WTC11 (cell line): ENCODE data around the gene CXCL17. TPM values are rescaled to one million over a fixed set of nuclear protein-coding genes. Genes with fewer than 3 reads are reported as not detected.

Experiments used
- ATAC-seq: fragments of 200-7000 bp; cut with Tn5 transposase; 2 replicates; pipeline ENCODE4 v1.10.0; 2021; ENCODE audit warnings: mild to moderate bottlenecking, moderate library complexity
- CTCF ChIA-PET: fragments of 300-600 bp; sonication (Branson Sonifier 250); formaldehyde crosslinking; loops from one replicate; lab custom pipeline; 2021; ENCODE audit warnings: antibody characterized with exemption; lab: Charles Lee
- POLR2A ChIA-PET: fragments of 350-600 bp; sonication (Branson Sonifier 250); formaldehyde crosslinking; loops from one replicate; lab custom pipeline; 2021; ENCODE audit warnings: antibody characterized with exemption; lab: Charles Lee
- DNase-seq: peaks from one replicate; pipeline ENCODE4 v3.0.0; 2021; ENCODE audit warnings: low spot score
- H3K27ac Mint-ChIP-seq: 2 replicates; pipeline ENCODE4 v1.8.0; 2021; ENCODE audit warnings: mixed read lengths
- H3K27me3 Mint-ChIP-seq: 2 replicates; pipeline ENCODE4 v1.8.0; 2021; ENCODE audit warnings: low read depth, mild to moderate bottlenecking, moderate library complexity, mixed read lengths
- H3K36me3 Mint-ChIP-seq: 2 replicates; pipeline ENCODE4 v1.8.0; 2021; ENCODE audit warnings: mixed read lengths
- H3K4me1 Mint-ChIP-seq: 2 replicates; pipeline ENCODE4 v1.8.0; 2022; ENCODE audit warnings: mixed read lengths
- H3K4me3 Mint-ChIP-seq: 2 replicates; pipeline ENCODE4 v1.8.0; 2021; ENCODE audit warnings: mild to moderate bottlenecking, moderate library complexity, mixed read lengths
- H3K9me3 Mint-ChIP-seq: 2 replicates; pipeline ENCODE4 v1.8.0; 2021; ENCODE audit warnings: mixed read lengths
- ATF1 ChIP-seq: sonication (generic); formaldehyde crosslinking; IDR thresholded peaks from 2 replicates; pipeline ENCODE4 v1.8.1; 2023; ENCODE audit warnings: mild to moderate bottlenecking, moderate library complexity, missing genetic modification reagents
- ELF4 ChIP-seq: sonication (generic); formaldehyde crosslinking; IDR thresholded peaks from 2 replicates; pipeline ENCODE4 v1.8.1; 2022; ENCODE audit warnings: low read depth, mild to moderate bottlenecking, moderate library complexity, missing genetic modification reagents
- ESRRA ChIP-seq: sonication (generic); formaldehyde crosslinking; IDR thresholded peaks from 2 replicates; pipeline ENCODE4 v1.8.1; 2022; ENCODE audit warnings: mild to moderate bottlenecking, missing genetic modification reagents, borderline replicate concordance
- FOXP1 ChIP-seq: sonication (generic); formaldehyde crosslinking; IDR thresholded peaks from 2 replicates; pipeline ENCODE4 v1.8.0; 2022; ENCODE audit warnings: missing genetic modification reagents, mild to moderate bottlenecking, moderate library complexity, borderline replicate concordance
- GABPB1 ChIP-seq: sonication (generic); formaldehyde crosslinking; IDR thresholded peaks from 2 replicates; pipeline ENCODE4 v1.8.1; 2023; ENCODE audit warnings: mild to moderate bottlenecking, missing genetic modification reagents
- GTF2I ChIP-seq: fragments of 250-450 bp; sonication (Bioruptor Pico); conservative IDR thresholded peaks from 2 replicates; pipeline ENCODE4 v1.4.0; 2021; ENCODE audit warnings: mild to moderate bottlenecking
- IRF2 ChIP-seq: sonication (generic); formaldehyde crosslinking; IDR thresholded peaks from 2 replicates; pipeline ENCODE4 v1.8.0; 2022; ENCODE audit warnings: low read depth, missing genetic modification reagents, borderline replicate concordance
- JAZF1 ChIP-seq: fragments of 250-450 bp; sonication (Bioruptor Pico); IDR thresholded peaks from 2 replicates; pipeline ENCODE4 v1.9.0; 2021; ENCODE audit warnings: moderate library complexity, mild to moderate bottlenecking, inconsistent platforms
- SMAD4 ChIP-seq: sonication (generic); formaldehyde crosslinking; IDR thresholded peaks from 2 replicates; pipeline ENCODE4 v1.8.0; 2022; ENCODE audit warnings: mild to moderate bottlenecking, missing genetic modification reagents
- TEAD4 ChIP-seq: sonication (generic); formaldehyde crosslinking; IDR thresholded peaks from 2 replicates; pipeline ENCODE4 v1.8.0; 2022; ENCODE audit warnings: mild to moderate bottlenecking, missing genetic modification reagents
- ZNF317 ChIP-seq: sonication (generic); formaldehyde crosslinking; IDR thresholded peaks from 2 replicates; pipeline ENCODE4 v1.8.1; 2023; ENCODE audit warnings: low read depth, mild to moderate bottlenecking, moderate library complexity, missing genetic modification reagents, borderline replicate concordance
- ZNF396 ChIP-seq: fragments of 250-450 bp; sonication (Bioruptor Pico); IDR thresholded peaks from 2 replicates; pipeline ENCODE4 v1.8.0; 2021; ENCODE audit warnings: mild to moderate bottlenecking, moderate library complexity, borderline replicate concordance
- ZNF416 ChIP-seq: fragments of 250-450 bp; sonication (Bioruptor Pico); IDR thresholded peaks from 2 replicates; pipeline ENCODE4 v1.9.0; 2021; ENCODE audit warnings: mild to moderate bottlenecking, inconsistent platforms
- total RNA-seq: library from RNA; stranded (reverse); gene quantifications from 3 replicates; pipeline ENCODE4 v1.2.3, GENCODE V29; 2021
- TF ChIP-seq, protein P1 (sequence below): sonication (generic); formaldehyde crosslinking; IDR thresholded peaks from 2 replicates; pipeline ENCODE4 v1.8.1; 2023; ENCODE audit warnings: mild to moderate bottlenecking, missing genetic modification reagents, moderate library complexity
- TF ChIP-seq, protein P2 (sequence below): sonication (generic); formaldehyde crosslinking; IDR thresholded peaks from 2 replicates; pipeline ENCODE4 v1.8.1; 2022; ENCODE audit warnings: mild to moderate bottlenecking, moderate library complexity, missing genetic modification reagents
- TF ChIP-seq, protein P3 (sequence below): sonication (generic); formaldehyde crosslinking; conservative IDR thresholded peaks from 2 replicates; pipeline ENCODE4 v1.8.1; 2022; ENCODE audit warnings: mild to moderate bottlenecking, missing genetic modification reagents
- TF ChIP-seq, protein P4 (sequence below): sonication (generic); formaldehyde crosslinking; IDR thresholded peaks from 2 replicates; pipeline ENCODE4 v1.8.0; 2022; ENCODE audit warnings: missing genetic modification reagents
- TF ChIP-seq, protein P5 (sequence below): sonication (generic); formaldehyde crosslinking; IDR thresholded peaks from 2 replicates; pipeline ENCODE4 v1.8.1; 2023; ENCODE audit warnings: mild to moderate bottlenecking, moderate library complexity, missing genetic modification reagents
- TF ChIP-seq, protein P6 (sequence below): sonication (generic); formaldehyde crosslinking; IDR thresholded peaks from 2 replicates; pipeline ENCODE4 v1.8.1; 2023; ENCODE audit warnings: mild to moderate bottlenecking, missing genetic modification reagents, moderate library complexity
- TF ChIP-seq, protein P7 (sequence below): sonication (generic); formaldehyde crosslinking; IDR thresholded peaks from 2 replicates; pipeline ENCODE4 v1.8.0; 2022; ENCODE audit warnings: mild to moderate bottlenecking, missing genetic modification reagents
- TF ChIP-seq, protein P8 (sequence below): fragments of 200-600 bp; IDR thresholded peaks from 2 replicates; pipeline ENCODE4 v1.8.0; 2022; ENCODE audit warnings: antibody characterized with exemption

The CXCL17 gene
- total RNA-seq, 1 experiment from 2014 or later = not detected

DNA sequence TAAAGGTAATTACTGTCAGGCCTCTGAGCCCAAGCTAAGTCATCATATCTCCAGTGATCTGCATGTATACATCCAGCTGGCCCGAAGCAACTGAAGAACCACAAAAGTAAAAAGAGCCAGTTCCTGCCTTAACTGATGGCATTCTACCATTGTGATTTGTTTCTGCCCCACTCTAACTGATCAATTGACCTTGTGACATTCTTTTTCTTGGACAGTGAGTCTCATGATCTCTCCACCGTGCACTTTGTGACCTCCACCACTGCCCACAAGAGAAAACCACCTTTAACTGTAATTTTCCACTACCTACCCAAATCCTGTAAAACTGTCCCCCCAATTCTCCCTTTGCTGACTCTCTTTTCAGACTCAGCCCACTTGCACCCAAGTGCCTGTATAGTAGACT, 17.2 kb upstream of the CXCL17 start:
- Mint-ChIP-seq H3K9me3 (peaks cover 4% of the 10 kb centered on the region), H3K36me3 (peaks cover 2% of the 10 kb centered on the region; the same call in 1 of the 2 replicates), H3K27ac (no peak overlapping the region), H3K27me3 (peaks cover 4% of the 10 kb centered on the region), H3K4me3 (no peak overlapping the region), H3K4me1 (peaks cover 34% of the 10 kb centered on the region)
- ATAC-seq (no peak), DNase-seq (no peak)
- CTCF ChIA-PET = interaction anchor here (1.3 to 3.9 kb wide), 5 partner anchors 10 to 136 kb away, joined by 3 to 15 read pairs (median 7); partner anchors contain the start of gene CEACAM1
- POLR2A ChIA-PET = no interaction called here
- TF ChIP-seq, protein P1, sequence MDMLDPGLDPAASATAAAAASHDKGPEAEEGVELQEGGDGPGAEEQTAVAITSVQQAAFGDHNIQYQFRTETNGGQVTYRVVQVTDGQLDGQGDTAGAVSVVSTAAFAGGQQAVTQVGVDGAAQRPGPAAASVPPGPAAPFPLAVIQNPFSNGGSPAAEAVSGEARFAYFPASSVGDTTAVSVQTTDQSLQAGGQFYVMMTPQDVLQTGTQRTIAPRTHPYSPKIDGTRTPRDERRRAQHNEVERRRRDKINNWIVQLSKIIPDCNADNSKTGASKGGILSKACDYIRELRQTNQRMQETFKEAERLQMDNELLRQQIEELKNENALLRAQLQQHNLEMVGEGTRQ (CRISPR knock-in tag) = no peak
- TF ChIP-seq, protein P2, sequence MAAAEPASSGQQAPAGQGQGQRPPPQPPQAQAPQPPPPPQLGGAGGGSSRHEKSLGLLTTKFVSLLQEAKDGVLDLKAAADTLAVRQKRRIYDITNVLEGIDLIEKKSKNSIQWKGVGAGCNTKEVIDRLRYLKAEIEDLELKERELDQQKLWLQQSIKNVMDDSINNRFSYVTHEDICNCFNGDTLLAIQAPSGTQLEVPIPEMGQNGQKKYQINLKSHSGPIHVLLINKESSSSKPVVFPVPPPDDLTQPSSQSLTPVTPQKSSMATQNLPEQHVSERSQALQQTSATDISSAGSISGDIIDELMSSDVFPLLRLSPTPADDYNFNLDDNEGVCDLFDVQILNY (CRISPR knock-in tag) = no peak
- TF ChIP-seq, protein P3, sequence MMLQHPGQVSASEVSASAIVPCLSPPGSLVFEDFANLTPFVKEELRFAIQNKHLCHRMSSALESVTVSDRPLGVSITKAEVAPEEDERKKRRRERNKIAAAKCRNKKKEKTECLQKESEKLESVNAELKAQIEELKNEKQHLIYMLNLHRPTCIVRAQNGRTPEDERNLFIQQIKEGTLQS (CRISPR knock-in tag) = no peak
- TF ChIP-seq IRF2 (no peak), ZNF396 (CRISPR knock-in tag) (no peak), JAZF1 (no peak), GTF2I (CRISPR knock-in tag) (no peak), ATF1 (no peak), ZNF416 (CRISPR knock-in tag) (no peak), ELF4 (CRISPR knock-in tag) (no peak), ESRRA (CRISPR knock-in tag) (no peak), ZNF317 (CRISPR knock-in tag) (no peak)
- TF ChIP-seq, protein P4, sequence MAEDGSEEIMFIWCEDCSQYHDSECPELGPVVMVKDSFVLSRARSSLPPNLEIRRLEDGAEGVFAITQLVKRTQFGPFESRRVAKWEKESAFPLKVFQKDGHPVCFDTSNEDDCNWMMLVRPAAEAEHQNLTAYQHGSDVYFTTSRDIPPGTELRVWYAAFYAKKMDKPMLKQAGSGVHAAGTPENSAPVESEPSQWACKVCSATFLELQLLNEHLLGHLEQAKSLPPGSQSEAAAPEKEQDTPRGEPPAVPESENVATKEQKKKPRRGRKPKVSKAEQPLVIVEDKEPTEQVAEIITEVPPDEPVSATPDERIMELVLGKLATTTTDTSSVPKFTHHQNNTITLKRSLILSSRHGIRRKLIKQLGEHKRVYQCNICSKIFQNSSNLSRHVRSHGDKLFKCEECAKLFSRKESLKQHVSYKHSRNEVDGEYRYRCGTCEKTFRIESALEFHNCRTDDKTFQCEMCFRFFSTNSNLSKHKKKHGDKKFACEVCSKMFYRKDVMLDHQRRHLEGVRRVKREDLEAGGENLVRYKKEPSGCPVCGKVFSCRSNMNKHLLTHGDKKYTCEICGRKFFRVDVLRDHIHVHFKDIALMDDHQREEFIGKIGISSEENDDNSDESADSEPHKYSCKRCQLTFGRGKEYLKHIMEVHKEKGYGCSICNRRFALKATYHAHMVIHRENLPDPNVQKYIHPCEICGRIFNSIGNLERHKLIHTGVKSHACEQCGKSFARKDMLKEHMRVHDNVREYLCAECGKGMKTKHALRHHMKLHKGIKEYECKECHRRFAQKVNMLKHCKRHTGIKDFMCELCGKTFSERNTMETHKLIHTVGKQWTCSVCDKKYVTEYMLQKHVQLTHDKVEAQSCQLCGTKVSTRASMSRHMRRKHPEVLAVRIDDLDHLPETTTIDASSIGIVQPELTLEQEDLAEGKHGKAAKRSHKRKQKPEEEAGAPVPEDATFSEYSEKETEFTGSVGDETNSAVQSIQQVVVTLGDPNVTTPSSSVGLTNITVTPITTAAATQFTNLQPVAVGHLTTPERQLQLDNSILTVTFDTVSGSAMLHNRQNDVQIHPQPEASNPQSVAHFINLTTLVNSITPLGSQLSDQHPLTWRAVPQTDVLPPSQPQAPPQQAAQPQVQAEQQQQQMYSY = no peak
- TF ChIP-seq, protein P5, sequence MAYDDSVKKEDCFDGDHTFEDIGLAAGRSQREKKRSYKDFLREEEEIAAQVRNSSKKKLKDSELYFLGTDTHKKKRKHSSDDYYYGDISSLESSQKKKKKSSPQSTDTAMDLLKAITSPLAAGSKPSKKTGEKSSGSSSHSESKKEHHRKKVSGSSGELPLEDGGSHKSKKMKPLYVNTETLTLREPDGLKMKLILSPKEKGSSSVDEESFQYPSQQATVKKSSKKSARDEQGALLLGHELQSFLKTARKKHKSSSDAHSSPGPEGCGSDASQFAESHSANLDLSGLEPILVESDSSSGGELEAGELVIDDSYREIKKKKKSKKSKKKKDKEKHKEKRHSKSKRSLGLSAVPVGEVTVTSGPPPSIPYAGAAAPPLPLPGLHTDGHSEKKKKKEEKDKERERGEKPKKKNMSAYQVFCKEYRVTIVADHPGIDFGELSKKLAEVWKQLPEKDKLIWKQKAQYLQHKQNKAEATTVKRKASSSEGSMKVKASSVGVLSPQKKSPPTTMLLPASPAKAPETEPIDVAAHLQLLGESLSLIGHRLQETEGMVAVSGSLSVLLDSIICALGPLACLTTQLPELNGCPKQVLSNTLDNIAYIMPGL (CRISPR knock-in tag) = no peak
- TF ChIP-seq, protein P6, sequence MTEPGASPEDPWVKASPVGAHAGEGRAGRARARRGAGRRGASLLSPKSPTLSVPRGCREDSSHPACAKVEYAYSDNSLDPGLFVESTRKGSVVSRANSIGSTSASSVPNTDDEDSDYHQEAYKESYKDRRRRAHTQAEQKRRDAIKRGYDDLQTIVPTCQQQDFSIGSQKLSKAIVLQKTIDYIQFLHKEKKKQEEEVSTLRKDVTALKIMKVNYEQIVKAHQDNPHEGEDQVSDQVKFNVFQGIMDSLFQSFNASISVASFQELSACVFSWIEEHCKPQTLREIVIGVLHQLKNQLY = no peak

DNA sequence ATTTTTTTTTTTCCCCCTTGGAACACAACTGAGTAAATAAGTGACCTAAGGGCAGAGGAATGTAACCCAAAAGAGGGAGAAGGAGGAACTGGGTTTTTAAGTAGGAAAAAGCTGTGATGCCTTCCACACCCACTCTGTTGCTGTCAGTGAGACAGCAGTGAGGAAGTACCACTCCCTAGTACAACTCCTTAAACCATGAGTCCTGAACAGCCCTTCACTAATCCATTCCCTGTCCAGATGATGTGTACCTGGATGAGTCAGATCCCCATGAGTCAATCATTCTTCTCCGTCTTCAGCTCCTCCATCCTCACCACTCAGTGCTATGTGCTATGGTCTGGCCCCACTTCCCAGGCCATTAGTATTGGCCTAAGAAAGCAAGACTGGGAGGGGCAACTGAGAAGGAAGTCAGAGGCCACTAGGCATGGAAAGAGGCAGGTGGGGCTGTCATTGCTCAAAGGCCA, 12.9 kb upstream of the CXCL17 start:
- POLR2A ChIA-PET = no interaction called here
- Mint-ChIP-seq H3K4me3 (no peak overlapping the region), H3K4me1 (peaks cover 48% of the 10 kb centered on the region), H3K27ac (no peak overlapping the region), H3K36me3 (peaks cover 2% of the 10 kb centered on the region; the same call in 1 of the 2 replicates), H3K27me3 (no peaks in the 10 kb centered on the region; the same call in 1 of the 2 replicates), H3K9me3 (peaks cover 4% of the 10 kb centered on the region)
- ATAC-seq = no peak
- no peak for DNase-seq
- CTCF ChIA-PET = interaction anchor here (1.0 to 8.8 kb wide), 9 partner anchors 11 to 151 kb away, joined by 3 to 93 read pairs (median 4); partner anchors contain the start of gene CEACAM1
- TF ChIP-seq GABPB1 (no peak), TEAD4 (CRISPR knock-in tag) (no peak), SMAD4 (CRISPR knock-in tag) (no peak), FOXP1 (CRISPR knock-in tag) (no peak)
- TF ChIP-seq, protein P7, sequence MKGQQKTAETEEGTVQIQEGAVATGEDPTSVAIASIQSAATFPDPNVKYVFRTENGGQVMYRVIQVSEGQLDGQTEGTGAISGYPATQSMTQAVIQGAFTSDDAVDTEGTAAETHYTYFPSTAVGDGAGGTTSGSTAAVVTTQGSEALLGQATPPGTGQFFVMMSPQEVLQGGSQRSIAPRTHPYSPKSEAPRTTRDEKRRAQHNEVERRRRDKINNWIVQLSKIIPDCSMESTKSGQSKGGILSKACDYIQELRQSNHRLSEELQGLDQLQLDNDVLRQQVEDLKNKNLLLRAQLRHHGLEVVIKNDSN (CRISPR knock-in tag) = no peak
- TF ChIP-seq, protein P8, sequence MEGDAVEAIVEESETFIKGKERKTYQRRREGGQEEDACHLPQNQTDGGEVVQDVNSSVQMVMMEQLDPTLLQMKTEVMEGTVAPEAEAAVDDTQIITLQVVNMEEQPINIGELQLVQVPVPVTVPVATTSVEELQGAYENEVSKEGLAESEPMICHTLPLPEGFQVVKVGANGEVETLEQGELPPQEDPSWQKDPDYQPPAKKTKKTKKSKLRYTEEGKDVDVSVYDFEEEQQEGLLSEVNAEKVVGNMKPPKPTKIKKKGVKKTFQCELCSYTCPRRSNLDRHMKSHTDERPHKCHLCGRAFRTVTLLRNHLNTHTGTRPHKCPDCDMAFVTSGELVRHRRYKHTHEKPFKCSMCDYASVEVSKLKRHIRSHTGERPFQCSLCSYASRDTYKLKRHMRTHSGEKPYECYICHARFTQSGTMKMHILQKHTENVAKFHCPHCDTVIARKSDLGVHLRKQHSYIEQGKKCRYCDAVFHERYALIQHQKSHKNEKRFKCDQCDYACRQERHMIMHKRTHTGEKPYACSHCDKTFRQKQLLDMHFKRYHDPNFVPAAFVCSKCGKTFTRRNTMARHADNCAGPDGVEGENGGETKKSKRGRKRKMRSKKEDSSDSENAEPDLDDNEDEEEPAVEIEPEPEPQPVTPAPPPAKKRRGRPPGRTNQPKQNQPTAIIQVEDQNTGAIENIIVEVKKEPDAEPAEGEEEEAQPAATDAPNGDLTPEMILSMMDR = no peak
- TF ChIP-seq, protein P5 (CRISPR knock-in tag) = no peak
